NCI-H69 (cell line): Measurements from ENCODE around the gene SLF2.

Source experiments
- DNase-seq: peaks from one replicate; lab custom pipeline; 2025; lab: John Stamatoyannopoulos, UW

The SLF2 gene, protein sequence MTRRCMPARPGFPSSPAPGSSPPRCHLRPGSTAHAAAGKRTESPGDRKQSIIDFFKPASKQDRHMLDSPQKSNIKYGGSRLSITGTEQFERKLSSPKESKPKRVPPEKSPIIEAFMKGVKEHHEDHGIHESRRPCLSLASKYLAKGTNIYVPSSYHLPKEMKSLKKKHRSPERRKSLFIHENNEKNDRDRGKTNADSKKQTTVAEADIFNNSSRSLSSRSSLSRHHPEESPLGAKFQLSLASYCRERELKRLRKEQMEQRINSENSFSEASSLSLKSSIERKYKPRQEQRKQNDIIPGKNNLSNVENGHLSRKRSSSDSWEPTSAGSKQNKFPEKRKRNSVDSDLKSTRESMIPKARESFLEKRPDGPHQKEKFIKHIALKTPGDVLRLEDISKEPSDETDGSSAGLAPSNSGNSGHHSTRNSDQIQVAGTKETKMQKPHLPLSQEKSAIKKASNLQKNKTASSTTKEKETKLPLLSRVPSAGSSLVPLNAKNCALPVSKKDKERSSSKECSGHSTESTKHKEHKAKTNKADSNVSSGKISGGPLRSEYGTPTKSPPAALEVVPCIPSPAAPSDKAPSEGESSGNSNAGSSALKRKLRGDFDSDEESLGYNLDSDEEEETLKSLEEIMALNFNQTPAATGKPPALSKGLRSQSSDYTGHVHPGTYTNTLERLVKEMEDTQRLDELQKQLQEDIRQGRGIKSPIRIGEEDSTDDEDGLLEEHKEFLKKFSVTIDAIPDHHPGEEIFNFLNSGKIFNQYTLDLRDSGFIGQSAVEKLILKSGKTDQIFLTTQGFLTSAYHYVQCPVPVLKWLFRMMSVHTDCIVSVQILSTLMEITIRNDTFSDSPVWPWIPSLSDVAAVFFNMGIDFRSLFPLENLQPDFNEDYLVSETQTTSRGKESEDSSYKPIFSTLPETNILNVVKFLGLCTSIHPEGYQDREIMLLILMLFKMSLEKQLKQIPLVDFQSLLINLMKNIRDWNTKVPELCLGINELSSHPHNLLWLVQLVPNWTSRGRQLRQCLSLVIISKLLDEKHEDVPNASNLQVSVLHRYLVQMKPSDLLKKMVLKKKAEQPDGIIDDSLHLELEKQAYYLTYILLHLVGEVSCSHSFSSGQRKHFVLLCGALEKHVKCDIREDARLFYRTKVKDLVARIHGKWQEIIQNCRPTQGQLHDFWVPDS

DNA sequence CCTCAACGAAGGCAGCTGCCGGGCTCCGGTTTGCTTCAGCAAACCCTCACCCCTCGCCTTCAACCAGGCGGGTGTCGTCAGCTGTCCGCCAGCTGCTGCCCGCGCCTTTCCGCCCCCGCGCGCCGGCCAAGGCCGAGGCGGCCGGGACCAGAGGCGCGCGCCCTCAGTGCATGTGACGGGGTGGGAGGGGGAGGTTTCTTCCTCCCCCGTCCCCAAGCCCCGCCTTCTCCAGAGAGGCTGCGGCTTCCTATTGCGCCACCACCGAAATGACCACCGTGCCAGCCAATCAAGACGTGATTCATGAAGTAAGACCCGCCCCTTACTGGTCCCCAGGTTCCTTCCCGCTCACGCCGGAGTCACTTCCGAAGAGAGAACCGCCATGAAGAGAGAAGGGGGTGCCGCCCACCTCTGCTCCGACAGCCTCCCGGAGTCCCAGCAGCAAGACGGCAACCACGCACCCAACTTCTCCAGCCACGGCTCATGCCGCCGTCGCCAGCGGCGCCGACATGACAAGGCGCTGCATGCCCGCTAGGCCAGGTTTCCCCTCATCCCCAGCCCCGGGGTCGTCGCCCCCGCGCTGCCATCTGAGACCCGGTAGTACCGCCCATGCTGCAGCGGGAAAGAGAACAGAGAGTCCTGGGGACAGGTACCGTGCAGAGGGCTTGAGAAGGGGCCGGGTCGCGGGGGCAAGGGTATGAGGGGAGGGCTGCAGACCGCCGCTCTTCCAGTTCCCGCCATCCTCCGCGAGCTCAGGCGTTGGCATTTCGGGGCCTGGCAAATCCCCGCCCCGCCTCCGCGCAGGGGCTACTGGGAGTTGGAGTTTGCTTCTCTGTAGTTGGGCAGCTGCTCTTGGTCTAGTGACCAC is at the start of gene SLF2:
TSS of gene SLF2 (plus strand) at position 359 of the 865 bp plus-strand sequence. CDS start at position 507, 148 bp downstream.
- peak; percentile 97 for DNase-seq

DNA sequence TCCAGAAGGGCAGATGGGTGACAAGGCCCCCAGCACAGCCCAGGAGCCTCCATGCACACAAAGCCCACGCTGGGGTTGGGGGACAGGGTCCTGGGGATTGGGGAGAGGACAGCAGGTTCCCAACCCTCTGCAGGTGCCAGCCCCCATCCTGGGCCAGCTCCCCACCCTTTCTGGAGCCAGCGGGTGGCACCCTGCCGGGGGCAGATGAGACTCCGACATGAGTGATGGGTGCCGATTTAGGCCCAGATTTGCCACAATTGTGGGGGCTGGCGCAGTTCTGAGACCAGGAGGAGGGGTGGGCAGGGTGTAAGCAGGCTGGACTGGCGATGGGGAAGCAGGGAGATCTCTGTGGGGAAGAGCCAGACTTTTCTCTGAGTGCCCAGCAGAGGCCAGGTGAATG is 49.3 kb upstream of the SLF2 start:
- DNase-seq = no peak

DNA sequence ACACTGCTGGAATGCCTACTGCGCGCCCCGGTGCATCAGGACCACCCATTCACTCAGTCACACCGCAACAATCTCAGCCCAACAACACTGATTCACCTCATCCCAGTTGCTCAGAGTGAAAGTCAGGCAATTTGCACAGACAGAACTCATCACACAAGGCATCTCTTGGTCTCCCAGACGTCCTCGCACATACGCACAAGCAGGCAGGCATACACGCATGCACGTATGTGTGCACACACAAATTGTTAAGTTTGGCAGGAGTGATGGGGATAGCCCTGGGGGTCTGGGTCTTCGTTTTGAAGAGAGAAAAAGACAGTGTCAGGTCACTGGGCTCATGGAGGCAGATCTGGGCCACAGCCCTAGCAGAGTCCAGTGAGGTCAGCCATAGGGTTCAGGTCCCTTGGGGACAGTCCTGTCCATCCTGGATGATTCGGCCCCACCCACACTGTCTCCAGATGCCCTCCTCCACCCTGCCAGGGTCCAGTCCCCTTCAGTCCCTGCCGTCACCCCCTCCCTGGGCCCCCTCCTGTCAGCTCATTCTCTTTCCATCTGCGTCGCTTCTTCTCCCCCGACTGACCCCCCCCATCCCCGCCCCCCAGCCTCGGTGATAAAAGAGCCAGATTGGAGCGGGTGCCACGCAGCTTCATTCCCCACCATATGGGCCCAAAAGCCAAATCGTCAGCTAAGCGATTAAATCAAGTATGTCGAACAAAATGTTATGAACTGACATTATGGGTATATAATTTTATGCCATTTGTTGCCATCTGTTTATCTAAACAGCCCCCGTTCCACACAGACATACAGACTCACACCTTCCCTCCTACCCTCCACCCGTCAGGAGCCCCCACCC is 48.5 kb upstream of the SLF2 start:
- DNase-seq = no peak

DNA sequence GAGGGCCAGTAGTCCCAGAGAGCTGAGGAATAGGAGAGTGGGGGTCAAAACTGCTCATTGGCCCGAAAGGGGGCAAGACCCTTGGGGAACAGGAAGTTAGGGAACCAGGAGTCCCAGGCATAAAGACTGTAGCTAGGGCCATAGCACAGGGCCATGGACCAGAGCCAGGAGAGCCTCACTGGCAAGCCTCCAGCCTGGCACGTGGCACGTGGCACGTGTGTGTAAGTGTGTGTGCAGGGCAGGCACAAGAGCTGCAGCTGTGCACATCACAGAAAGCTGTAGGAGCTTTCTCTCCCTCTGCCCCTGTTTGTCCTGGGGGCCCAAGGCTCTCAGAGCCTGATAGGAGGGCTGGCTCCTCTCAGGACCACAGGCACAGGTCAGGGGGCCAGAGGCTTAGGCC is 47.8 kb upstream of the SLF2 start:
- DNase-seq = peak; percentile 27

DNA sequence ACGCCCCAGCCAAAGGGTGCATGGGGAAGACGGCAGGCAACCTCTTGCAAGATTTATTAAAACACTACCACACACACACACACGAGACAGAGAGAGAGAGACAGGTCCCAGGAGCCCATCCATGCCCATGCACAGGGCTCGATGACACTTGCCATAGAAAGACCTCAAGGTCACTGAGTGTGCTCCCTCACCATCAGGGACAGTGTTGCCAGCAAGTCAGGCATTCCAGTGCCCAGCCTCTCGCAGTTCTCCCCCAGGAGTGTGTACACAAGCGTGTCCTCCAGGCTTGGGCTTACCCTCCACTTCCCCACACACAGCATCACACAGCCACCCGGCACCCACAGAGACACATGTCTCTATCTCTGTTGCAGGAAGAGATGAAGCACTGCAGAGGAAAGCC is 46.8 kb upstream of the SLF2 start:
- no peak for DNase-seq

GRCh38 chr10:100866575-100867098 is 46.1 kb upstream of the SLF2 start:
- DNase-seq = peak; percentile 17

GRCh38 chr10:100867261-100867963 is 45.4 kb upstream of the SLF2 start:
- DNase-seq = no peak

GRCh38 chr10:100868382-100868781 is 44.4 kb upstream of the SLF2 start:
- DNase-seq = no peak

- DNase-seq = no peak
These were observed 43.4 kb upstream of the SLF2 start for GRCh38 chr10:100869399-100869798.

GRCh38 chr10:100872034-100872791 is 40.5 kb upstream of the SLF2 start:
- peak; percentile 46 for DNase-seq

DNA sequence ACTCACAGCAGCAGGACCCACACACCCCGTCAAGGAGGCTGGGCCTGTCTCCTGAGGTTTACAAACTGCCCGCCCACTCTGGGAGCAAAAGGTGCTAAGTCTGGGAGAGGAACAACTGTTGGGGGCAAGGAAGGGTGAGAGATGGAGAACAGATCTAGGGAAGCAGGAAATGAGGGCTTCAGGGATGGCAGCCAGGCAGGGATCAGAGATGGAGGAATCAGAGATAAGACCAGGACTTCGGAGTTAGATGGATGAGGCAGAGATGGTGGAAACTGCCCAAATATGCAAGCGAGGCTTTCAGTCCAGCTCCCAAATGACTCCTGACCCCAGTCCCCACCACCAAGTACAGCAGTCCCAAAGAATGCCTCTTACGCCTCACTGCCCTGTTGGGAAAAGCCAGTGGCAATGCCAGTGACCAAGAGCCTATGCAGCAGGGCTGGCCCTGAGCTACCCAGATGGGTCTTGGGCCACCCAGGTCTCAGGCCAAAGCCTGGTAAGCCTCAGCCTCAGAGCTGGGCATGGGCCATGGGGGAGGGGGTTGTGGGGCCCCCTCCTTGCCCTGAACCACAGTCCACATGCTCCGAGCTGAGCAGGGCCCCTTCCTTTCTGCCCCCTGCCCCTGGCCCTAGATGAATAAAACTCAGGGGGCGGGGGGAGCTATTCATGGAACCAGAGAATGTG is 39.5 kb upstream of the SLF2 start:
- no peak for DNase-seq

DNA sequence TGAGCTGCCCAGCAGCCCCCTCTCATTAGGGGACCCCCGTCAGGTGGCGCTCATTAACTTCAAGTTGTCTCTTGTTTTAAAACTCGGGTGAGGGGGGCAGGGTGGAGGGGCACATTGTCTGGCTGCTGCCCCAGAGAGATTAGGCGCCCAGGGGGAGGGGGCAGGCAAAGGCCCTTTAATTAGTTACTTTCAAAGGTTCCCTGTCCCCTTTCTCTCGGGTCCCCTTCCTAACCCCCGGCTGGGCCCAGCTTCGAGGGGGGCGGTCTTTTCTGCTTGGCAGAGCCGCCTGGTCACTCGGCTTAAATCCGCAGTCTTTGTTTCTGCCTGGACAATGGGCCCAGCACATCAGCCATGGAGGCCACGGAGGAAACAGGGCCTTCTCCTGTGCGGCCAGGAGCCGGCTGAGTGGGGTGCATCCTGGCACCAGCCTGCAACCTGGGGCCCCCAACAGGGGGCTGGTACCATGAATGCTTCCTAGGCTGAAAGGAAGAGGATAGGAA is 38.9 kb upstream of the SLF2 start:
- DNase-seq = no peak

DNA sequence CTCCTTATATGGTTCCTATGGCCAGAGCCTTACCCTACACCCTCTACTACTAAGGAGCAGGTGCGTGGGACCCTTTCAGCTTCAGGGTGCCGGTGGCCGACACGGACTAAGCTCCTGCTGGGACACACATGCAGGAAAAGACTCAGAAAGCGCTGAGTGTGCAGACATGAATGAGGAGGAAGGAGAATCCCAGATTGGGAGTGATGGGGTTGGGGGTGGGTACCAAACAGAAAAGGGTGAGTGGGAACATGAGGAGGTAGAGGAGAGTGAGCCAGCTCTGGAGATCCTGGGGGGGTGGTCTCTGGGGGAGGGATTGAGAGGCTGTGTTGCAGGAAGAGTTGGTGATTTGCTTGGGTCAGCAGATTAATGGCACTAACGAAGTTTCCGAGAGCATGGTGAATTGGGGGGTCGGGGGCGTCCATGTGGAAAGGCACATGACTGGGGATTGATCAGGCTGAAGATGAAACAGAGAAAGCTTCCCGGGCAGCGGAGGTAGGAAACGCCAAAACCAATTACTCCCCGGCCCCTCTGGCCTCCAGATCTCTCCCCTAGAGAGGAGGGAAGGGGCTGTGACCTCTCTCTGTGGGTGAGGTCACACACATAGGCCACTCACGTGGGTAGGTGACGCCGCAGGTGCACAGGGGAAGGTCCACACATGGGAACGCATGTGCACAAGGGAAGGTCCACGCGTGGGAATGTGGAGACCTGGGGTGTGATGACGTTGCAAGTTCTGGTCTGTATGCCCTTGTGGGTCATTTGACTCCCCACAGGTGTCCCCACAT is 37.9 kb upstream of the SLF2 start:
- DNase-seq = no peak

GRCh38 chr10:100875484-100876166 is 37.1 kb upstream of the SLF2 start:
- no peak for DNase-seq

- no peak for DNase-seq
These were observed 35.9 kb upstream of the SLF2 start for GRCh38 chr10:100876585-100877460.

GRCh38 chr10:100877461-100877850 is 35.3 kb upstream of the SLF2 start:
- no peak for DNase-seq
